Hematopoietic multipotent progenitor cell (in vitro differentiated cells): ENCODE measurements around the gene KATNAL2. TPM values are rescaled to one million over a fixed set of nuclear protein-coding genes. Genes with fewer than 3 reads are reported as not detected.

Source experiments
- DNase-seq, 3 donors: peaks; one replicate each; pipeline ENCODE4 v3.0.0-alpha.2; 2011 to 2015; ENCODE audit warnings: low read depth in 2 of 3, low spot score in 2 of 3
- total RNA-seq: library from RNA; depleted of rRNA; stranded (reverse); fragments of >200 nt; gene quantifications from one replicate; pipeline ENCODE4 v1.2.3, GENCODE V29; 2012

KATNAL2 gene
- total RNA-seq, 1 donor = 2.2 TPM

- no peak for DNase-seq
Measured at GRCh38 chr18:47108373-47108772, 191.0 kb downstream of the KATNAL2 start.

DNA sequence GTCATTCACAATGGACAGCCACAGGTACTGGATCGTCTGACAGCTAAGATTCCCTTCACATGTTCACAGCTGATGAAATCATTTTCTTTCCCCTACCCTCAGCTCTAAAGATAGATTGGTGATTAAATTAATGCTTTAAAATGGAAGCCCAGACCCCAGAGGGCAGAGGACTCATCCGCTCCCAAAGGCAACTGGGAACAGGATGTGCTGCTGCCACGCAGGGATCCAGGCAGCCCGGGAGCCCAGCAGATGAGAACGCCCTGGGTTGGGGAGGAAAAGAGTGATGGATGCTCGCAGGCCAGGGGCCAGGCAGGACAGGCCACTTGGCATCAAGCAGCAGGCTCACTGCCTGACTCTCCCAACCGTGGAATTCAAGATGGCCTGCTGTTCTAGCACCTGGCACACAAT lies 191.6 kb downstream of the KATNAL2 start:
- DNase-seq = no peak

GRCh38 chr18:47109720-47110119 lies 192.3 kb downstream of the KATNAL2 start:
- DNase-seq = no peak

GRCh38 chr18:47110492-47111274 lies 193.3 kb downstream of the KATNAL2 start:
- no peak for DNase-seq

DNA sequence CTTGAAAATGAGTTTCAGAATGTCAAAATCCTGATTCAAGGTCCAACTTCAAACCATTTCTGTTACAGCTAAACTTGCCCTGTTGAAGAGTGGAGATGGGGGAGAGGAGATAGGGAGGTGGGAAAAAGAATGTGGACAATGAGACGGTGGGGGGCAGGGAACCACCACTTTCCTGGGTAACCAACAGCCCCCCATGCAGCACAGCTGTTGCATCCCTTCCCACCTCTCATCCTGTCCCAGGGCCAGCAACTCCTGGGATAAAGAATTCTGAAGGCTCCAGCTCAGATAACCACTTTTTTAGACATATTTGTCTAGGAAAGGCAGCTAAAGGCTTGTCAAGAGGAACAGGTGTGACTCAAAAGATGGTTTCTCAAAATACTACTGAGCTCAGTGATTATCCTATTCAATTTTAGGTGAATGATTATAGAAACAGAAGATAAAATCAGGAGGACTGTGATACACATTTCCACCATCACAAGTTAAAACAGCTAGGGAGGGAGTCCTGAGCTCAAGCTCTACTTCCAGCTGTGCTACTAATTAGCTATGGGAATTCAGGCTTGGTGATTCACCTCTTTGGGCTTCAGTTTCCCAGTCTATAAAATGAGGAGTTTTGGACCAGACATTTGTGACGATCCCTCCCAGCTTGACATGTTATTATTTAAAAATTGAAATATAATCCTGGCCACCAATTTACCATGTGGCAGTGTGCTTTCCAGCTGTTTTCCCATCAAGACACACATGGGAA lies 196.6 kb downstream of the KATNAL2 start:
- no peak for DNase-seq

DNA sequence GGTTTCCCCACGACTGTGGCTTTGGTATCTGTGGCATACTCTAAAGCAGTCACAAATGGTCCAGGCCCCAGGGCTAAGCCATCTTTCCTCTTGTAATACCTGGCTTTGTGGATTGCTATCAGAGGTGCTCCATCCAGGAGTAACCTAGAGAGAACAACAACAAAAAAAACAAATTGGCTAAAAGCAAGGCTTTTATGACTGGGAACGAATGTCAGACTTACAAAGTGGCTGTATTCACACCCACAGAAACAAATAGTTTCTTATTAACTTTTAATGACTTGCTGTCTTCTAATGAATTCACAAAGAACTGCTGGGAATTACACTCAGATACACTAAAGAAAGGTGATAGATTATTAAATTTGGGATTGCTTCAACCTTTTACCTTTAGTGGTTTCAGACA lies 197.8 kb downstream of the KATNAL2 start:
- no peak for DNase-seq

- no peak for DNase-seq
Measured at GRCh38 chr18:47118981-47119380, 201.6 kb downstream of the KATNAL2 start.

DNA sequence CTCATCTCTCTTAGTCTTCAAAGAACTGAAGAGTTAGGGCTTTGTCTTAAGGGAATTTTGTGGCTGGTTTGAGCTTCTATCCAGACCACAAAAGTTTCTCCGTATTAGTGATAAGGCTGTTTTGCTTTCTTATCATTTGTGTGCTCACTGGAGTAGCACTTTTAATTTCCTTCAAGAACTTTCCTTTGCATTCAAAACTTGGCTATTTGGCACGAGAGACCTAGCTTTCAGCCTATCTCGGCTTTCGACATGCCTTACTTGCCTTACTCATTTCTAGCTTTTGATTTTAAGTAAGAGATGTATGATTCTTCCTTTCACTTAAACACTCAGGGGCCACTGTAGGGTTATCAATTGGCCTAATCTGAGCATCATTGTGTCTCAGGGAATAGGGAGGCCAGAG lies 203.0 kb downstream of the KATNAL2 start:
- no peak for DNase-seq

- no peak for DNase-seq
Measured at GRCh38 chr18:47121146-47121545, 203.7 kb downstream of the KATNAL2 start.

- DNase-seq = no peak
Measured at GRCh38 chr18:47141289-47141688, 223.9 kb downstream of the KATNAL2 start.

GRCh38 chr18:47143153-47143552 lies 225.8 kb downstream of the KATNAL2 start:
- no peak for DNase-seq

GRCh38 chr18:47143899-47144485 lies 226.6 kb downstream of the KATNAL2 start:
- DNase-seq = no peak

DNA sequence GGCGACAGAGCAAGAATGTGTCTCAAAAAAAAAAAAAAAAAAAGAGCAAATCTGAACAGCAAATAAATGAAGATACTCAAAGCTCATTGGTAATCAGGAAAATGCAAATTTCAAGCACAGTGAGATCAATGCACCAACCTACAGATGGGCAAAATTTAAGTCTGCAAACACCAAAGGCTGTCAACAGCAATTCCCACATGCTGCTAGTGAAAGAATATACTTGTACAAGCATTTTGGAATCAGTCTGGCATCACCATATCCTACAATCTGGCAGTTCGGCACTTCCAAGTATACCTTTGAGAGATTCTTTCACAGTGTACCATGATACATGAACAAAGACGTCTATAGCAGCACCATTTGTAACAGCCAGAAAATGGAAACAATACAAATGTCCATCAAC lies 228.8 kb downstream of the KATNAL2 start:
- no peak for DNase-seq

- DNase-seq = no peak
Measured at GRCh38 chr18:47149457-47150028, 232.1 kb downstream of the KATNAL2 start.

GRCh38 chr18:47150029-47150823 lies 232.8 kb downstream of the KATNAL2 start, which contains the start of gene HDHD2:
Gene HDHD2 (minus strand): TSS chr18:47150500. CDS start chr18:47136439, 14,061 bp downstream.
- peak; percentile 38 to 70 (median 50) for DNase-seq

GRCh38 chr18:47150824-47151366 lies 233.5 kb downstream of the KATNAL2 start:
- DNase-seq = peak in 2 of 3 donors; percentile 4 to 39

DNA sequence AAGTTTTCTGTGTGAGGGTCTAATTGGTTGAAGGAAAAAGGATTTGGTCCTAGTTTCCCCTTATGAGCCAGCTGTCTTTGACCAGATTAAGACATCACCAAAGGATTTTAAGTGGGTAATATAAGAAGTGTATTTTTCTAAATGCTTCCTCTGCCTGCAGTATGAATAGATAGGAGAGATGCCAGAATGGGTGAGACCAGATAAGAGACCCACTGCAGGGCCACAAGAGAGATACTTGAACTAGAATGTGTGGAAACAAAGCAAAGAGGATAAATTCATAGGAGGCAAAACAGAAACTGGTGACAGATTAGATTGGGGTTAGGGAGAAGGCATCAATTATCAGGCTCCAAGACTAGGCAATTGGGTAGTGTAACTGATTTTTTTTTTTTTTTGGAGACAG lies 234.0 kb downstream of the KATNAL2 start:
- peak in 2 of 3 donors; percentile 20 for DNase-seq
